Adipocyte (in vitro differentiated cells): ENCODE data around the gene CACNB2.

Experiments used
- DNase-seq: peaks from one replicate; pipeline ENCODE4 v3.0.0-alpha.2; 2015; ENCODE audit warnings: low read depth
- H3K27me3 ChIP-seq: replicated peaks from 2 replicates; pipeline ENCODE4 v1.7.0; 2013; ENCODE audit warnings: mild to moderate bottlenecking, low read length, moderate library complexity; ENCODE audit not compliant: control insufficient read depth, insufficient read depth
- H3K36me3 ChIP-seq: 2 replicates; pipeline ENCODE4 v1.7.0; 2013; ENCODE audit warnings: low read length, mild to moderate bottlenecking, moderate library complexity; ENCODE audit not compliant: control insufficient read depth, insufficient read depth, severe bottlenecking
- H3K4me1 ChIP-seq: 2 replicates; pipeline ENCODE4 v1.7.0; 2013; ENCODE audit warnings: mild to moderate bottlenecking, low read length, moderate library complexity; ENCODE audit not compliant: control insufficient read depth, insufficient read depth
- H3K4me3 ChIP-seq: 2 replicates; pipeline ENCODE4 v1.7.0; 2013; ENCODE audit warnings: mild to moderate bottlenecking, low read length, moderate library complexity
- H3K9ac ChIP-seq: 2 replicates; pipeline ENCODE4 v1.7.0; 2013; ENCODE audit warnings: mild to moderate bottlenecking, low read length, moderate library complexity
- H3K9me3 ChIP-seq: 2 replicates; pipeline ENCODE4 v1.7.0; 2013; ENCODE audit warnings: mild to moderate bottlenecking, low read length, moderate library complexity; ENCODE audit not compliant: control insufficient read depth

Gene CACNB2

DNA sequence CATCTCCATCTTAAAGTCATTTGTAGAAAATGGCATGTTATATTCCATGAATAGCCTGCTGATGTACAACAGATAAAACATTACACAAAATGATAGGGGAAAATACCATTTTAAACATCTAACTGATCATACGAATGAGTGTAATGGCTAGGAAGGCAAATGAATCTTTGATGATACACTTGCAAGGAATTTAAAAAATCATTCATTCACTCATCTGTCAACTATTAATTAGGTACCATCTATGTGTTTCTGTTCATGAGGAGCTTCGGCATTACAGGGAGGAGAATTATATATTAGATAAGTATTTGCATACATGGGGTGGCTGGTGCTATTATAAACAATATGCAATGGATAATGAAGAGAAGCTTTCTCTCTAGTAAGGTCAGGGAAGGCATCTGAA is 183.7 kb downstream of the CACNB2 start:
- H3K9ac ChIP-seq = no peak overlapping the region
- no peaks in the 10 kb centered on the region for H3K27me3 ChIP-seq
- no peaks in the 10 kb centered on the region for H3K36me3 ChIP-seq
- no peaks in the 10 kb centered on the region for H3K4me1 ChIP-seq
- no peak for DNase-seq
- H3K9me3 ChIP-seq = no peaks in the 10 kb centered on the region
- H3K4me3 ChIP-seq = no peak overlapping the region

DNA sequence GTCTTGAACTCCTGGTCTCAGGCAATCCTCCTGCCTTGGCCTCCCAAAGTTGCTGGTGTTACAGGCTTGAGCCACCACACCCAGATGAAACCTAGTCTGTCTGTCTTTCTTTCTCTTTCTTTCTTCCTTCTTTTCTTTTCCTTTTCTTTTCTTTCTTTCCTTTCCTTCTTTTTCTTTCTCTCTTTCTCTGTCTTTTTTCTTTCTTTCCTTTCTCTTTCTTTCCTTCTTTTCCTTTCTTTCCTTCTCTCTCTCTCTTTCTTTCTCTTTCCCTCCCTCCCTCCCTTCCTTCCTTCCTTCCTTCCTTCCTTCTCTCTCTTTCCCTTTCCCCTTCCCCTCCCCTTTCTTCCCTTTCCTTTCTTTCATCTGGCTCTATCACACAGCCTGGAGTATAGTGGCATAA is 185.2 kb downstream of the CACNB2 start:
- Histone ChIP-seq H3K9ac (no peak overlapping the region), H3K27me3 (no peaks in the 10 kb centered on the region), H3K9me3 (no peaks in the 10 kb centered on the region), H3K36me3 (no peaks in the 10 kb centered on the region), H3K4me3 (no peak overlapping the region), H3K4me1 (no peaks in the 10 kb centered on the region)
- DNase-seq = no peak

DNA sequence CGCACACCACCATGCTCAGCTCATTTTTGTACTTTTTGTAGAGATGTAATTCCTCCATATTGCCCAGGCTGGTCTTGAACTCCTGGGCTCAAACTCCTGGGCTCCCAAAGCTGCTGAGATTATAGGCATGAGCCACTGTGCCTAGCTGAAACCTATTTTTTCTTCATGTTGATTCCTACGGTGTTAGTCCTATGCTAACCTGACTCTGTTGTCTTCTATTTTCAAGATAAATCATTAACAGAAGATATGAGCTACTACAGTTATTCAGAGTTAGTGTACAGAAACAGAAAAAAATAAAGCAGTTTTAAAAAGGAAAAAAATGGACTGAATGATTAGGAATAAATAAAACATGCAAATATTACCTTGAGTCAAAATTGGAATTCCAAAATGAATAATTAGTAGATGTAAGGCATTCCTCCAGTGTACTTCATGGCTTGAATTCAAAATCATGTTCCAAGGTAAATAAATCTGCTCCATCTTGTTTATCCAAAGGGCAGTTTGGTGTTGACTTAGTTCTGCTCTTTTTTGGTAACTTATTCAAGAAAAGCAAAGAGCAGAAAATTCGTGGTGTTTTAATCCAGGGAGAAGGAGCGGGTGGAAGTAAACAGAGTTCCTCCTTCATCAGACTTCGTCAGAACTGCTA is 185.8 kb downstream of the CACNB2 start:
- peak; percentile 20 for DNase-seq
- Histone ChIP-seq H3K9ac (no peak overlapping the region), H3K36me3 (no peaks in the 10 kb centered on the region)

DNA sequence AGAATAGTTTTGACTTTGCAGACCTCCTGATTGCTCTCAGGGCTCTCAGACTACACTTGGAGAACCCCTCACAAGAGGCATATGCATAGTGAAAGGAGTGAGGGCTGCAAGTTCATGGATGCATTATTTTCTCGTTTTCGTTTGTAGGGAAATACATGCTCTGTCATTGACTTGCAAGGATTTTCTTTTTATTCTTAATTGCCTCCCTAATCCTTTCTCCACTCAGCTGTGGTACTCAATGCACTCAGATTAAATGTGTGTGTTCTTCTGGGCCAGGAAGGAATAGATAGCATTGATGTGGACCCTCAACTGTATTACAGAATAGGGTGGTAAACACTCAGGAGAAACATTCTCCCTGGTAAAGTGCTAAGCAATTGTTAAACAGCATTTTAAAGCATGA is 188.7 kb downstream of the CACNB2 start:
- no peak for DNase-seq
- Histone ChIP-seq H3K36me3 (no peaks in the 10 kb centered on the region), H3K4me1 (peaks cover 26% of the 10 kb centered on the region), H3K4me3 (no peak overlapping the region), H3K9me3 (no peaks in the 10 kb centered on the region), H3K9ac (no peak overlapping the region), H3K27me3 (no peaks in the 10 kb centered on the region)

More for the DNA sequence above, 185.8 kb downstream of the CACNB2 start:
- Histone ChIP-seq H3K4me1 (no peaks in the 10 kb centered on the region), H3K4me3 (no peak overlapping the region), H3K27me3 (no peaks in the 10 kb centered on the region), H3K9me3 (no peaks in the 10 kb centered on the region)

DNA sequence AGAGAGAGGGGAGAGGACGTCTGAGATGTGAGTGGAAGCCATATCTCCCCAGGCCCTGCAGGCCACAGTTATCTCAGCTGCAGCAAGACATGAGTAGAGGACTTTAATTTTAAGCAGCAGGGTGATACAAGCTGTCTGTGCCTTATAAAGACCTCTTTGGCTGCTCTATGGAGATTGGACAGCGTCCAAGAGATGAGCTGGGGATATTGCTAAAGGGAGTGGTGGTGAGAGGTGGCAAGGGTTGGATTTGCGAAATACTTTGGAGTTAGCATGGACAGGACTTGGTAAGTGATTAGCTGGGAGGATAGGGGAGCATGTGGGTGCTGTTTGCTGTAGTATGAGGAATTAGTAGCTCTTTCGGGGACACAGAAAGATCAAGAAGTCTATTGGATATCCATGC is 191.8 kb downstream of the CACNB2 start:
- DNase-seq = no peak
- Histone ChIP-seq H3K36me3 (no peaks in the 10 kb centered on the region), H3K27me3 (no peaks in the 10 kb centered on the region), H3K9me3 (no peaks in the 10 kb centered on the region), H3K4me3 (peak overlapping the region; percentile 19), H3K9ac (no peak overlapping the region), H3K4me1 (peaks cover 36% of the 10 kb centered on the region)

DNA sequence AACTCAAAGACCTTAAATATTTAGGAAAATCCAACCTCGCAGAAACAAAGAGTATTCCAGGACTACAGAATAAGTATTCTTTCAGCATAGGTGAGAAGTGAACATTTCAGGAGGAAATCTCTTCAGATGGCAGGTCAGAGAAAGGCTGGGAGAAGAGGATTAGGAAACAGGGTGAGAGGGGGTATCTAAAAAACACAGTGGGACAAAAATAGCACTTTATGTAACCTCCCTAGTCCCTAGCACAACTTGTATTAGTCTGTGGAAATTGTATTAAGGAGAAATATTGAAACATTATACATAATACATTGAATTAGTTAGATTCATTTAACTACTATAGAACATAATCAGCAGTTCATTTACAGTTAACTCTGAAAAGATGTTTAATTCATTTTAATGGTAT is 192.3 kb downstream of the CACNB2 start:
- H3K9me3 ChIP-seq = no peaks in the 10 kb centered on the region
- DNase-seq = no peak

DNA sequence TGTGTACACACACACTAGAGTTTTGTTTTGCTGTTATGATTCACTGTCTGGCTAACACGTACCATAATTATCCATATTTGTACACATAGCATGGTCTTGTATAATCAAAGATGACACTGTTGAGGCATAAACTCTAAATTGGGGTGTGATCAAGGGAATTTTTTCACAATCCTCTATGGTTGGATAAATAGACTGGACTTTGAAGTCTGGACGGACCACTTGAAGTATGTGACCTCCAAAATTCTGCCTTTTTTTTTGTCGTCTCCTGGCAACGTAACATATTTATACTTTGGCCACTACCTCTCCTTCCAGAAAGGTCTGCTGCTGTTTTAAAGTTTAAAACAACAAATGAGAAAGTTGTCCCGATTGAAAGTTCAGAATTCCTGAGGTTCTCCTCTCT is 193.4 kb downstream of the CACNB2 start:
- H3K27me3 ChIP-seq = no peaks in the 10 kb centered on the region
- no peaks in the 10 kb centered on the region for H3K9me3 ChIP-seq
- H3K4me3 ChIP-seq = peak overlapping the region; percentile 35
- peak overlapping the region; percentile 39 for H3K9ac ChIP-seq
- H3K4me1 ChIP-seq = peaks cover 36% of the 10 kb centered on the region
- DNase-seq = peak; percentile 29
- no peaks in the 10 kb centered on the region for H3K36me3 ChIP-seq

More for the DNA sequence above, 192.3 kb downstream of the CACNB2 start:
- Histone ChIP-seq H3K27me3 (no peaks in the 10 kb centered on the region), H3K4me1 (peaks cover 36% of the 10 kb centered on the region), H3K9ac (no peak overlapping the region), H3K4me3 (peak overlapping the region; percentile 19), H3K36me3 (no peaks in the 10 kb centered on the region)

DNA sequence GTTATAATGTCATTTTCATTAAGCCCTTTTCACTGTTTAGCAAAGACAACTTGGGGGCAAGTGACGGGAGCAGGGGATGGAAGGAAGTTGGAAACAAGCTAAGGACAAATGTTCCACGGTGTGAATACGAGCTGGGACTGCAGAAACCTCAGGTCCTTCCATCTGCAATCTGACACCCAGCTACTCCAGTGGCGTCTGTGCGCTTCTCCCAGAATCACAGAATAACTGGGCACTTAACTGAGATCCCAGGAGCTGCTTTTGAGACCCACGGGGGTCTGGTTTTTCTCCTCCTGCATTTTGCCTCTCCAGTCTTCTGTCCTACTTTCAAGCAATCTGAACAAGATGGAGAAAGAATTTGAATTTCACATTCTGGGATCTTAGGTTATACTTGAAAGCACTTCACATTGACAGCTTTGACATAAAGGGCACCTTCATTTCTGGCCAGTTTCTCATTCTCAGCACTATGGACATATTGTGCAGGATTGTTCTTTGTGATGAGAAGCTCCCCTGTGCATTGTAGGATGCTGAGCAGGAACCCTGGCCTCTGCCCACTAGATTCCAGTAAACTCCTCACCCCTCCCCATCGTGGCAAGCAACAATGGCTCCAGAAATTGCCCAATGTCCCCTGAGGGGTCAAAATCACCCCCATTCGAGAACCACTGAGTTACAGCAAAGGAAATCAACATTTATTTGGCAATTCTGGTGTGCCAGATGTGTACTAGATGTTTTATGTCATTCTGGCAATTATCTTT is 194.1 kb downstream of the CACNB2 start:
- no peaks in the 10 kb centered on the region for H3K36me3 ChIP-seq
- no peaks in the 10 kb centered on the region for H3K27me3 ChIP-seq
- peak; percentile 51 for DNase-seq
- peak overlapping the region; percentile 39 for H3K9ac ChIP-seq
- peak overlapping the region; percentile 35 for H3K4me3 ChIP-seq
- no peaks in the 10 kb centered on the region for H3K9me3 ChIP-seq
- H3K4me1 ChIP-seq = peaks cover 36% of the 10 kb centered on the region

DNA sequence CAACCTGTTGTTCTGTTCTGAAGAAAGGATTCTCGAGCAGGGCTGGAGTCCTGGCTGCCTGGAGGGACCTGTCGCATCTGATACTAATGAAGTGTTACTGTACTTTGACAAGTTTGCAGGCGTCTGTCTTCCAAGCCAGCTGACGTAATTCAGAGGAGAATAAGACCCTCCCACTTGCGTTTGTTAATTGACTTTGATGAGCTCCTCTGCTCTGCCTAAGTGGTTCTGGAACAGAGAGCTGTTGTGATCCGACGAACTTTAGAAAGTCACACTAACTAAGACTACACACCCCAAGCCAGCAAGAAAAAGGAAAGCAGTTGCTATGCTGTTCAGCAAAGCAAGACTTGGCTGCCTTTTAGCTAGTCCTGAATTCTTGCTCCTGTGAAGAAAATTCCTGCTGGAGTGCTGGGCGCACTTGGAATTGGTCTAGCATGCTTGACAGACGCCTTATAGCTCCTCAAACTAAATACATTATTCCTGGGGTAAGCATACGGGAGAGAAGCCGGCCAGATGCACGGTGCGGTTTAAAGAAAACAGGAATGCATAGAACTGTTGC is 200.3 kb downstream of the CACNB2 start:
- H3K4me3 ChIP-seq = peak overlapping the region; percentile 70
- no peaks in the 10 kb centered on the region for H3K27me3 ChIP-seq

DNA sequence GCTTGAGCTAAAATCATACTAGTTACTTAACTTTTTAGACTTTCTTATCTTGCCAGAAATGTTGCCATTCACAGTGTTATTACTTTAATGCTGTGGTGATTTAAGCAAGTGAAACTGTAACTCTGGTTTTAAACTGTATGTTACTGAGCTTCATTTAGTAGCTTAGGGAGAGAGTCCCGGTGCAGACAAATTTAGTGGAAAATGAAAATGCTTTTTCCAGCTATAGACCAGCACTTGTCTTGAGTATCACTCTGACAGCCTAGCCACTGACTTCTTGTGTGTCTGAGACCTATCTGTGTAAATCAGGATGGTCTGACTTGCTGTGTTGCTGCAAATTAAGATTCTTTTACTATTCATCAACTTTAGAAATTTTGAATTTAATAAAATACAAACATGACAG is 200.8 kb downstream of the CACNB2 start:
- Histone ChIP-seq H3K36me3 (no peaks in the 10 kb centered on the region), H3K4me1 (peaks cover 14% of the 10 kb centered on the region)

More for the DNA sequence above, 200.3 kb downstream of the CACNB2 start:
- DNase-seq = peak; percentile 56
- H3K36me3 ChIP-seq = no peaks in the 10 kb centered on the region
- H3K9me3 ChIP-seq = no peaks in the 10 kb centered on the region
- peak overlapping the region; percentile 25 for H3K9ac ChIP-seq
- H3K4me1 ChIP-seq = peaks cover 14% of the 10 kb centered on the region

DNA sequence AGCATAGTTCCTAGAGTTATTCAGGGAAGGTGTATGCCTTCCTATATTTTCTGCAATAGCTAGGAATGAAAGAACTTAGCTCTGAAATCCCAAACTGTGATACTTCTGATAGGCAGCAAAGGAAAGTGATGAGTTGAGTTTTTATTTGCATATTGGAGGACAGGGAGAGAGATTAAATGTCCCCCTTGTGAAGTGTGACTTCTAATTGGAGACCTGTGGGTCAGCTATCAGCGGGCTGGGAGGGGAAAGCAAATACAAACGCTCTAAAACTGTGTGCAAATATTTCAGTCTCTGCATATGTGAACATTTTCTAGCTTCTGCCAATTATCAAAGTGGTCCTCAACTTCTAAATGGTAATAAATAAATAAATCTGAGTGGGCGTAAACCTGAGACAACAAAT is 203.3 kb downstream of the CACNB2 start:
- H3K27me3 ChIP-seq = no peaks in the 10 kb centered on the region
- no peaks in the 10 kb centered on the region for H3K9me3 ChIP-seq
- no peaks in the 10 kb centered on the region for H3K36me3 ChIP-seq
- no peak overlapping the region for H3K4me3 ChIP-seq
- DNase-seq = no peak
- no peak overlapping the region for H3K9ac ChIP-seq
- H3K4me1 ChIP-seq = peaks cover 14% of the 10 kb centered on the region

More for the DNA sequence above, 200.8 kb downstream of the CACNB2 start:
- no peaks in the 10 kb centered on the region for H3K27me3 ChIP-seq
- no peak for DNase-seq
- peak overlapping the region; percentile 25 for H3K9ac ChIP-seq
- H3K9me3 ChIP-seq = no peaks in the 10 kb centered on the region
- peak overlapping the region; percentile 70 for H3K4me3 ChIP-seq
